Stromal cell of bone marrow (primary cell): Measurements from ENCODE around the gene FZD7.
A peak's percentile ranks its signal among the peaks of the same experiment; 100 is the strongest.

Source experiments
- DNase-seq: peaks from one replicate; pipeline ENCODE4 v3.0.0-alpha.2; 2012; ENCODE audit warnings: low read depth

Gene FZD7

DNA sequence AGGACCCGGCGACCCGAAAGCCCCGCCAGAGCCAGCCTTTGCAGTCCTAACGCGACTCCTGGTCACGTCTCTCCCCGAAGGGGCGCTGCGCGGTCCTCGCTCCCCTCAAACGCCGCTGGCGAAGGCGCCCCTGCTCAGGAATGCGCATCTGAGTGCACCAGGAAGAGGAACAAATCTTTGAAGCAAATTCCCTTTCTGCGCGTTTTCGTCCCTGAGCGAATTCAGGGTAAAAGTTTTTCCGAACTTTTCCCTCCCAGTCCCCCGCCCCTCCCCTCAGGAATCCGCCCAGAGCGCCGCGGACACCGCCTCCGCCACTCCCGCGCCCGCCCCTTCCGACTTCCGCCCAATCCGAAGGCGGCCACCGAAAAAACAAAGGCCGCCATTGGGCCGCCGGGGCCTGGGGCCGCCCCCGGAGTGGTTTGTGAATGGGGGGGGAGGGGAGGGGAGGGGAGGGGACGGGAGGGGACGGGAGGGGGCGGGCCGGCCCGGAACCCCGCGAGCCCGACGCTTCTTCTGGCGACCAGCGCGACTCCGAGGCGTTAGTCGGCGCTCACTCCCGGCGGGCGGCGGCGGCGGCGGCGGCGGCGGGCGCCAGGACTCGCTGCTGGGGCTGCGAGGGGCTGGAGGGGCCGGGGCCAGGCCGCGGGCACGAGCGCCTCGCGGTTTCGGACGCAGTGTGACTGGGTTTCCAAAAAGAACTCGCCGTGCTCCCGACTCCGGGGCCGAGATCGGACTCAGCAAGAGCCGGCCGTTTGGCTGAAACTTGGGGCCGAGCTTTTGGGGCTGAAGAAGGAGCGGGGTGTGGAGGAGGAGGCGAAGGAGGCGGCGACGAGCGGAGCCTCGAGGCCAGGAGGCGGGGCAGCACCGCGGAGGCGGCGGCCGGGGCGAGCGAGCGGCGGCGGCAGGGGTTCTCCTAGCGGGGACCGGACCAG lies at the start of gene FZD7:
TSS of gene FZD7 (plus strand) at position 539 of the 932 bp plus-strand sequence. CDS start 793 bp downstream, outside the sequence.
- peak; percentile 90 for DNase-seq

DNA sequence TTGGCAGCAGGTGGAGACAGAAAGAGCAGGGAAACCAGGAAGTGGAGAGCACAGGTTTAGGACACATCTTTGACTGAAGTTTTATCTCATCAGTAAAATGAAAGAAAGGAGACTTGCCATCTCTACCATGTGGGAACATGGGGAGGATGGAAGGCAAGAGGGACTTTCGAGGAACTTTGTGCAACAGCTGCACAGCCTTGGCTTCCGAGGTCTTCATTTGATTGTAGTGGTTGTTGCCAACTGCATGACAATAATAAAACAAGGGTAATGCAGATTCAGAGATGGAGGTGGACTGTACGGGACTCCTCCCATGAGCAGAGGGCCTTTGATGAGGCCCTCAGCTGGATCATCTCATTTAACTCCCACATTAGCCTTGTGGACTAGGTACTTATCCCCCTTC lies 49.3 kb upstream of the FZD7 start:
- DNase-seq: no peak

DNA sequence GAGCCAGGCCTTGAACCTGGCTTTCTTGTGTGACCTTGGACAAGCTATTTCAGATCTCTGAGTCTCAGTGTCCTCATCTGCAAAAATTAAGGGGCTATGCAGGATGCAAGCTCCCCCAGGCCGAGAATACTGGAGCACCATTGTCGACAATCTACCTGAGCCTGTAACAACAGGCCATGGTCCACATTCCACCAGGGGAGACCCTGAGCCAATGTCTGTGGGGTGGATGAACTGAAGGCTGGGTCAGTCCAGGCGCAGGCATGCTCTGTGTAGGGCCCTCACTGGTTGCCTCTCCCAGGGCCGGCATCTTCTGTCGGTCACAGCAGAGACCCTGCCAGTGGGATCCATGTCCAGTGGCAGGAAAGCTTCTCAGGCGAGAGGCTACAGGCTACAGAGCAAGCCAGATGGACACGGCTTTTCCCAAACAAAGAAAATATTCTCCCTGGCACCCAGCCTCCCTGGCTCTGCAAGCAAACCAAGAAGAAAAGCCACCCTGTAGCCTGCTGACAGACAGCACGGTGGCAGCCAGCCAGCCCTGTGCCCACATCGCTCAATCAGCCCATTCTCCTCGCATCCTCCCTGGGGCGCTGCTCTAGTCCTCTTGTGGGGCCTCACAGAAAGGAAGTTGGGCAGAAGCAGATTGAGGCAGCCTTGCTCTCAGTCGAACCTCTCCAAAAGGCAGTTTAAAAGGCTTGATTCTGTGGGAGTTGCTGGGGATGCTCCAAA lies 48.7 kb upstream of the FZD7 start:
- DNase-seq: no peak

DNA sequence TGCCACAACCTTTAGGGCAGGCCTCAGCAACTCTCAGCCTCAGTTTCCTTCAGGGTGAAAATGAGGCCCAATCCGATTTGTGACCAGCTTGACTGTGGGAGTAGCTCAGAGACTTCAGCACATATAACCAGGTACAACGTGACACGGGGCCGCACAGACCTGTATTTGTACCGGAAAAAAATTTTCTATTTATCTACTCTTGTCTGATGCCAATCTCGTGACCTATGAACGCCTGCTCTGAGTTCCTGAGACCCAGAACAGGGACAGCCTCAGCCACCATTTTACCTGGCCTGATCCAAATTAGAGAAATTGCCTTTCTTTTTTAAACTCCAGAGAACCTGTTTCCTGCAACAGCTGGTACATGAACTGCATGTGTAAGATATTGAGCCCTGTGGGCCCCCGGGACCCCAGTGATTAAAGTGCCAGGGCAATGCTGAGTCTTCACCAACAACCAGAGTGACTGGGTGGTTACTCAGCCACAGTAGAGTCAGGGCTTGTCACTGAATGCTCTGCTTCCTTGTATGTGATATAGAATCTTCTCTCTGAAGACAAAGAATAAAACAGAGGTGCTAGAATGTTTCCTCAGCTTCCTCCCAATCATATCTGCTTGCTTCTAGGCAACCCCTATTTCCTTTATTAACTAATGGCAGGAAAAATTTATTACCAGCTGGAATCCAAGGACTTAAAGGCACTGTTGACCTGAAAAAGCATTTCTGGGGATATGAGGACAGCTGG lies 47.8 kb upstream of the FZD7 start:
- DNase-seq: no peak

DNA sequence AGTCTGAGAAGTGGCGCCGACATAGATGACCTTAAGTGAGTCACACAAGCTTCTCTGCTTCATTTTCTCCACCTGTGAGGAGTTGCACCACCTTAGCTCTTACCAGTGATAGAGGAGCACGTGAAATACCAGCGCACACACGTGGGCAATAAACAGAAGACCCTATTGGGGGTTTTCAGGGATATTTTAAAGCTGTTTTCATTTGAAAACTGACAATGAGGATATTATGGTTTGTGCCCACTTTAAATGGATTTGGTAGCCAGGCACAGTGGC lies 47.3 kb upstream of the FZD7 start:
- DNase-seq: no peak

DNA sequence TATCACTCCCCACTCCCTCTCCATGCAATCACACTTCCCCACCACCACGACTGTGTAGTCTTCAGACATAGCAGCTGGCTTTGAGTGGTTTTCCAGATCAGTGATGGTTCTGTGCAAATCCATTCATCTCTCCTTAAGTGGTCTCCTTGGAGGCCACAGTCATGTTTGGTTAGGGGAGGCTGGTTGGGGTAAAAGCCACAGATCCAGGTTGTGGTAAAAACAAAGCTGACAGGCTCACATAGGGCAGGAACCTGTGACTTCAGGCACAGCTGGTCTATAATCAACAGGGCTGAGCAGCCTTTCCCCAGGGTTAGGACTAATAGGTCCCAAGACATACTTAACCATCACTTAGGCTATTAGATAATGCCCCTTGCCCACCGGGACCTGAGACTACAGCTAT lies 46.2 kb upstream of the FZD7 start:
- no peak for DNase-seq

DNA sequence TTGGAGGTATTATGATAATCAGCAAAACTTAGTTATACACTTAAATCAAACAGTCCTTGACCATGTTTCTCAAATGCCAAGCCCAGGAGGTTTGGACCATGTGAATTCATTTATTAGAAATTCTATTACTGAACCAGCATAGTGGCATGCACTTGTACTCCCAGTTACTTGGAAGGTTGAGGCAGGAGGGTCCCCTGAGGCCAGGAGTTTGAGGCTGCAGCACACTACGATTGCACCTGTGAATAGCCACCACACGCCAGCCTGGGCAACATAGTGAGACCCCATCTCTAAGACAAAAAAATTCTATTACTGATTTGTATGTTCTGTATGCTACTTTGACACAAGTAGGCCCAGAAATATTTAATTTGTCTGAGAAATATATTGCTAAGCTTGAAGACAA lies 43.6 kb upstream of the FZD7 start:
- no peak for DNase-seq

DNA sequence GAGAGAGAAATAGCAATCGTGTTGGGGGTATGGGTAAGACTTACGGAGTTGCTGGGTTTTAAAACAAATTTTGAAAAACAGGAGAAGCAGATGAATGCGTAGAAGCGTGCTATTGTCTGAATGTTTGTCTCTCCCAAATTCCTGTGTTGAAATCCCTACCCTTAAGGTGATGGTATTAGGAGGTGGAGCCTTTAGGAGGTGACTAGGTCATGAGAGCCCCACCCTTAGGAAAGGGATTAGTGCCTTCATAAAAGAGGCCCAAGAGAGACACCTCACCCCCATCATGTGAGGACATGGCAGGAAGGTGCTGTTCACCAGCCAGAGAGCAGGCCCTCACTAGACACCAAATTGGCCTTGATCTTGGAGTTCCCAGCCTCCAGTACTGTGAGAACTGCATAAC lies 40.7 kb upstream of the FZD7 start:
- no peak for DNase-seq

DNA sequence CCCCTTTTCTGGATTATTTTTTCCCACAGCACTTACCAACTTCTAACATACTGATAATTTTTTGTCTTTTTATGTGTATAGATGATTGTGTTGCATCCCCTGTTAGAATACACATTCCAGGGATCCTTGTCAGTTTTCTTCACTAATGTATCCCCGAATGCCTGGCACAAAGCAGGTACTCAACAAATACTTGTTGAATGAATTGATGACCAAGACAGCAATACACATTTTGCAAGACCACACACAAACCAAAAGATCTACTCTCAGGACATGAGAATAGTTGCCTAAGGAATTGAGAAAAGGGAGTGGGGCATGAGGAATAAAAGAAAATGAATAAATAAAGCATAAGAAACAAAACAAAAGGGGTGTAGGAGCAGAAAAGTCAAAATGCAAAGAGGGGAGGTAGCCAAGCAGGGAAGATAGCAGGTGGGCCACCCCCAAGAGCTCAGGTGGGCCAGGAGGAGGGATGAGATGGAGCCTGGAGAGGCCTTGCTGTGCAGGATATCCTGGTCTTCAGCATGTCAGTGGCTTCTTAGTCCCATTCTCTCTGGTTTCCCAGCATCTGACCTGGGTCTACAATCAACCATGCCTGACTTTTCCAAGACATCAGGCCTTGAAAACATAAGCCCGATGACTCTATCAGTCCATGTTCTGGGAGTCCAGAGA lies 38.5 kb upstream of the FZD7 start:
- no peak for DNase-seq

DNA sequence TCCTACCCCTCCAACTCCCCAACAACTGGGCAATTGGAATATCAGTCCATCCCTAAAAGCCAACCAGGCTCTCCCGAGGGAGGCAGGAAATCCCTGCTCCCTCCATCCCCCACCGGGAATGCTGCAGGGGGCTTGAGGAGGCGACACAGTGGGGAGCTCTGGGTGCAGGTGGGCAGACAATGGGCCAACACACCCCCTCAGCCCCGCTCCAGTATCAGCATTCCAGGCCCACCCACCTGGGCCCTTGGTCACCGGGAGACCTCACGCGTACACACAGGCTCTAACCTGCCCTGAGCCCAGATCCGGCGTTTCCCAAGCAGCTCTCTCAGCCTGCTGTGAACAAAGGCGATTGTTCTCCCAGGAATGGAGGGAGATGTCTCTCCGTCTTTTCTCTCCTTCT lies 37.6 kb upstream of the FZD7 start:
- DNase-seq: no peak

DNA sequence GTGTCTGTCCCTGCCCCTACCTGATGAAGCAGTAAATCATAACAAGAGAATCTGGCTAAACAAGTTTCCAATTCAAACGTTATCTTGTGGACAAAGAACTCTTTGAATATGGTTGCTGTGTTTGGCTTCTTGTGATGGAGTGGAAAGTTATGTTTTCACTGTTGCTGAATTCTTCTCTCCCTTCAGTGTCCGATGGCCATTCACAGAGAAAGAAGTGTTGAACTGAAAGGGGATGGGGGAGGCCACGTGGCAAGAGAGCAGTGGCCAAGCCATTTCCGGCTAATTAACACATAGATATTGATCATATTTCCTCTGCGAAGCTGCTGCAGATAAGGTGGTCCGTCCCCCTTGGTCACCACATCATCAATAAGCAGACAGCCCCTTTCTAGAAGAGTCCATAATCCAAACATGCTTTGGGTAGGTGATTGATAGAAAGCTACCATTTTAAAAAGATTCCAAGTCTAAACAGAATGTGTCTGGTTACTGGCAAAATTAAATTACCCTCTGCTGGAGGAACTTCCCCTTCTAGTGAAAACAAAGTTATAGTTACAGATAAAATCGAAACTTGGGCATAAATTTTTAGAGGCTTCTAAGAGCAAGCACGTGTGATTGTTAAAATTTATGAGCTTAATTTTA lies 36.9 kb upstream of the FZD7 start:
- DNase-seq: no peak

DNA sequence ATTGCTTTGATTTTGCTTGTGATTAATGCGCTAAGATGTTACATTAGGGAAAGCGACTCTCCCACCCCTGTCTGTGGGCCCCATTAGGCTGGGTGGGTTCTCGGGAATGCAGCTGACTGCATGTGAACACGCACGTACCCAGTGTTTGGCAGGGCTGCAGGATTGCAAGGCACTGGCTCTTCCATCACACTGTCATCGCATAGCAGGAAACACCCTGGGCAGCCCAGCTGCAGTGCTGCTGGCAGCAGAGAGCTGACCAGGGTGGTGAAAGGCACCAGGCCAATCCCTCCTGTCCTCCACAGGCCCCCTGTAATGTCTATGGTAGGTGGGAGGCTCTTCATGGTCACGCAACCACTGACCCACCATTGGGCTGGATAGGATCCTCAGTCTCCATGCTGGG lies 34.4 kb upstream of the FZD7 start:
- no peak for DNase-seq

DNA sequence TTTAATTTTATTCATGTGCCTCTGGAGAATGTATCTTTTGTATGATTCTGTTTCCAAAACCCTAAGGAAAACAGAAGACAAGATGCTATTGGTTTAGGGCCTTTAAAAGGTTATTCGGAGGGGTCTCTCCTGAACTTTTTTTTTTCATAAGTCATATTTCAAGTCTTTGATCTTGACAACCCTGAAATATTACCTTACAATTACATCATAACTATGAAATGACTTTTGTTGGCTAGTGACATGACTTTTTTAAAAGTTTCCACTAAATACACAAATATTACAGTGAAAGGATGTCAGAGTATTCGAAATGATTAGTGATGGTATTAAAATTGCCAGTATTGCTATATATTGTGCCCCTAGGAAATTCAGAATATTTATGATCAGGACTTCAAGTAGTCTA lies 31.8 kb upstream of the FZD7 start:
- no peak for DNase-seq

DNA sequence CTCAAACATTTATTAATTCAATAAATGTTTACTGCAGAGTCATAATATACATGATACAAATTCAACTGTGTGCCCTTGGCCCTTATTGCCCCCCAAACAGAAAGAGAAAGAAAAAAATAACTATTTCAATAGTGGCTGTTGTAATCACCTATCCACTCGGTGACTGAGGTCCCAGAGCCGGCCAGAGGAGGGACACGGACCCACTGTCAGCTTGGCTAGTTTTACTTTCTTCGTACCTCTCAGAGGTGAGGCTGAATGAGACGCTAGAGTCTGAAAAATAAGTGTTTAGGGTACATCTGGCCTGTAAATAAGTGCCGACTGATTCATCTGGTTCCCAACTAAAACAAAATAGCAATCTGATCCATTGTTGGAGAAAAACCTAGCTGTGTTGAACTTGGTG lies 31.3 kb upstream of the FZD7 start:
- DNase-seq: no peak

DNA sequence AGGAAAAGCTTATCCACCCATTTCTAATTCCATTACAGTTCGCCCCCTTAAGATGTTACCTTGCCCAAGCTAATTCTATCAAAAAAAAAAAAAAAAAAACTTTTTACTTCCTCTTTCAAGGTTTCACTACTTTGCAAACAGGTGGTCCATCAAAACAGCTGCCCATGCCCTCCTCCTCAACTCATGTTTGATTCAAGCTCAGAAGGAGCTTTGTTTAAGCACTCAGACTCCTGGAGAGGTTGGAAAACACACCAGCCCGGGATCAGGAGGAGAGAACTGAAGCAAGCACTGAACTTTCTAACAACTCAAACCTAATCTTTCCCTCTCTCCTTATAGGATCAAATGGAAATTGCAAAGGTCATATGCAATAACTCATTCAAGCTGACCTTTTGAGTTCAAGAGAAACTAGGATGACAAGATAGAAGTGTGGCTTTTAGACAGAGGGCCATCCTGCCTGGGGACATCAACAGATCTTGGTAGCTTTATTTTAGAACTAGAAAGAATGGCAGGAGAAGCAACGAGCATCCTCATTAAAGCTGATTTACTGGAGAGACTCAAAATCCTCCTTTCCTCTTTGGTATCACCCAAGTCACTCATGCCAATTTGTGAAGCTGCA lies 28.3 kb upstream of the FZD7 start:
- DNase-seq: no peak

DNA sequence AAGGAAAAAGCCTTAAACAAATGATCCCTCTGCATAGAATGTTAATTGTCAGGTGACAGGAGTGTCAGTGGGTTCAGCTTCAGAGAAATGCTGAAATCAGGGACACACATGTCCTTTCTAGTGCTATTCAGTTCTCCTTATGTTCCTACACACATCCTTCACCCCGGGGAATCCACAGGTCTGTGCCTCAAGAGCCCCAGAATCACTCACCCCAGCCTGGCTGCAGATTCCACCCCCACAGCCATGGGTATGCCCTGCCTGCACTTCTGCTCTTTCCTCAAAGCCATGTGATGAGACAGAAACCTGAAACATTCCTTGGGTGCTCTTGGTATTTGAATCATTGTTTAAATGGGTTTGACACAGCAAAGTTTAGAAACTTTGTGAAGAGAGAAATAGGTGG lies 27.4 kb upstream of the FZD7 start:
- no peak for DNase-seq

DNA sequence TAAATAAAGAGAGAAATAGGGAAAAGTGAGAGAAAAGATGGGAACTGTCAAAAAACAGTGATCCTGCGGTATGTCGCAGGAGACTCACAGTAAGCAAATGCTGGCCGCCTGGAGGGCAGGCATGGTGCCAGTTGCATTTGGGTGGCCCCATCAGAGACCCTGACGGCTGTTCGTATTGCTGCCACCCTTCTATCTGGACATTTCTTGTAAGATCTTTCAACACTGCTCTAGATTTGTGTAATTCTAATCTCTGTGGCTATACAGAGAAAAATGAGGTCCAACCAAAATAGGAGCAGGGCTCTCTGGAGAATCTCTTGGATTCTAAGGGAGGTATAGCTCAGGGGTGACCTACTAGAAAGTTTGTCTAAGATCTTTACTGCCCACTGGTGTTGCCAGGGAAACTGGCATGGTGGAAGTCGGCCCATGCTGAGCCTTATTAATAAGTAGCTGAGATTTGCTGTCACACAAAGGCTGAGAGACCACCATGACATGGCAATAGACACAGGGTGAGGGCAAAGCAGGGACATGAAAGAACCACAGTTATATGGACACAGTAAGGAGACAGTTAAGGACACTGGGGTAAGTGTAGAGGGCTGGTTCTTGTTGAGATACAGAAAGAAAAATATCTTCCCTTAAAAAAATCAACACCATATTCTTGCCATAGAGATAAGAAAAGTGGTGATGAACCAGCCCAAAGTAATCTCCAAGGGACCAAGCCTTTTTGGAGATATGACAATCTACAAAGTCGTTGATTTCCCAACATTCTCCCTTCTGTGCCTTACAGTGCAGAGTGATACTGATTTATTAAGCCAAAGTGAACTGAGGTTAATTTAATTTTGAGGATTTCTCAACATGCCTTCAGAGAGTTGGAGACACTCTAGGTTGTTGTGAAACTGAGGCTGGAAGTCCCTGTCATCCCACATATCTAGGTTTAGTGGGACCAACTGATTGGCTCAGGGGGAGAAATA lies 26.4 kb upstream of the FZD7 start:
- no peak for DNase-seq

DNA sequence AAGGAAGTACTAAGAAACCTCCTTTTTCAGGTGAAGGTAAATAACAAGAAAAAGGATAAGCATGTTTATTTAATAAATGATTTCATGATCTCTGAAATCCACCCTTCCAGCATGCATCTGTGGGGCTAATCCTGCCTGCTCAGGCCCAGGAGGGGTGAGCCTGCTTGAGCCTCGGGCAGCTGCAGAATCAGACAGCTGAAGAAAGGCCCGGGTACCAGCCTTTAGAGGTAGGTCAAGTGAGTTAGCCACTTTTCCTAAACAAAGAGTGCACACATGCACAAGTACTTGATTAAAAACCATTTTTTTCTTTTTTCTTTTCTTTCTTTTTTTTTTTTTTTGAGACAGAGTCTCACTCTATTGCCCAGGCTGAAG lies 25.7 kb upstream of the FZD7 start:
- DNase-seq: no peak

DNA sequence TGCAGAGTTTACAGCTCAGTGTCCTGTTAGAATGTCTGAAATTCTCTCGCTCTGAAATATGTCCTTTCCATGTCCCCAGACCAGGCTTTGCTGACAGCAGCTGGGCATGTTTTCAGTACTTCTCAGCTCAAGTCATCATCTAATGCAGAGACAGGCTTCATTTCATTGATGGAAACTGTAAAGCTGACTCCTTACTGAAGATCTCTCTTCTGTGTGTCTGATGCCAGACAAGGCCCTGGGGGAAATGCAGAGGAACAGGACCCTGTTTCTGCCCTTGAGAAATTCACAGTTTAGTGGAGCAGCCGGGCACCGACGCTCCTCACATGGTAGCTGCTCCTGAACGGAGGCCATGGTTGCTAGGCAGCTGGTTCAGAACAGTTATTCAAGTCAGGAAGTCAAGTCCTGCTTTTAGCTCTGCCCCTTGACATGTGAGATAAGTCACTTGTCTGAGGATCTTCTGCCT lies 24.6 kb upstream of the FZD7 start:
- DNase-seq: no peak

DNA sequence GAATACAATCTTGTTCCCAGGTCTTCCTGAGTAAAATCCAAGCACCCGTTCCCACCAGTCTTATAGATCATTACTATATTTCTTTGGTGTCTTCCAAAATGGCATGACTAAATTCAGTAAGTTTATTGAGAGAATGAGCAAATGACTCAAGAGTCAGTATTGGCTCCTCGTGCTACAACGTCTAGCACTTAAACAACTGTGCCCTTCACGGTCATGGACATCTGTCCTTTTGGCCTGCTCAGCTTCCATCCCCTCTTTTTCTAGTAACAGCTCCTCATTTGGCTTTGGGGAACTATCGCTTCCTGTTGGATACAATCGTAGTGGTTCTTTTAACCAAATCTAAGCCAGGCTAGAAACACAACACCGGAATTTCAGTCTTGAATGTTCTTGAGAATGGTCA lies 24.1 kb upstream of the FZD7 start:
- DNase-seq: no peak
